ENCODE measurements around the gene MYO5B. TPM values are rescaled to one million over a fixed set of nuclear protein-coding genes. Genes with fewer than 3 reads are reported as not detected.

The MYO5B gene
- total and polyA plus RNA-seq, 2 of the 4 experiments (the other 2 are of a cell fraction) = 0.24 to 0.54 TPM

- H3K4ac ChIP-seq (ENCODE audit: low read depth, low read length) = no peak overlapping the region
- BruUV-seq (replicated peaks) = no TSS peak
- H3K9me3 ChIP-seq (ENCODE audit: control insufficient read depth, insufficient read depth, low read length) = no peaks in the 10 kb centered on the region
- no peak overlapping the region for H3K18ac ChIP-seq (ENCODE audit: low read depth, low read length)
- ChIA-PET POLR2A (ENCODE audit: unreplicated experiment) (no interaction called here), CTCF (no interaction called here)
- H3K4me2 ChIP-seq (ENCODE audit: low read depth, low read length) = no peak overlapping the region
- H3K4me1 ChIP-seq (ENCODE audit: control insufficient read depth, insufficient read depth, low read length) = no peaks in the 10 kb centered on the region
- dilution Hi-C loops (cut with HindIII; ENCODE audit: low sequenced_read_pairs, unreplicated experiment) (no loop called here), in situ Hi-C loops (cut with MboI; ENCODE audit: low sequenced_read_pairs) (no loop called here), intact Hi-C loops (cut with micrococcal nuclease) (no loop called here)
- H2BK5ac ChIP-seq (ENCODE audit: low read depth, low read length, poor library complexity, severe bottlenecking) = no peak overlapping the region
- DNase-seq (no peak), ATAC-seq (ENCODE audit: low read depth) (no peak)
- H3K4me3 ChIP-seq (ENCODE audit: insufficient read depth, low read depth, low read length) = no peak overlapping the region
- H3K9me1 ChIP-seq (ENCODE audit: insufficient read depth, low read length) = no peaks in the 10 kb centered on the region
- no CpG with 5 or more reads among the region's 10 CpGs for WGBS, 2 experiments (ENCODE audit: extremely low coverage in 2 of 2, insufficient read length in 1 of 2)
- no peak overlapping the region for H4K8ac ChIP-seq (ENCODE audit: low read depth in 2 of 2, low read length in 2 of 2)
- no peak overlapping the region for H2AK5ac ChIP-seq (ENCODE audit: low read depth, low read length)
- H2BK20ac ChIP-seq (ENCODE audit: low read depth, low read length) = no peak overlapping the region
- no peak overlapping the region for H2BK15ac ChIP-seq (ENCODE audit: low read depth, low read length)
- no peak overlapping the region for H2BK120ac ChIP-seq (ENCODE audit: low read depth, low read length)
- no peak for TF ChIP-seq CHD1 (IDR thresholded peaks at IDR 0.05; ENCODE audit: low read depth, low read length)
- no peak for TF ChIP-seq MXI1 (IDR thresholded peaks at IDR 0.05; ENCODE audit: borderline replicate concordance, low read depth, low read length)
- no peak for TF ChIP-seq FOS (IDR thresholded peaks at IDR 0.05; ENCODE audit: low read depth, low read length)
- TF ChIP-seq RFX5 (IDR thresholded peaks at IDR 0.05; ENCODE audit: low read depth, low read length) = no peak
- TF ChIP-seq, protein P1, sequence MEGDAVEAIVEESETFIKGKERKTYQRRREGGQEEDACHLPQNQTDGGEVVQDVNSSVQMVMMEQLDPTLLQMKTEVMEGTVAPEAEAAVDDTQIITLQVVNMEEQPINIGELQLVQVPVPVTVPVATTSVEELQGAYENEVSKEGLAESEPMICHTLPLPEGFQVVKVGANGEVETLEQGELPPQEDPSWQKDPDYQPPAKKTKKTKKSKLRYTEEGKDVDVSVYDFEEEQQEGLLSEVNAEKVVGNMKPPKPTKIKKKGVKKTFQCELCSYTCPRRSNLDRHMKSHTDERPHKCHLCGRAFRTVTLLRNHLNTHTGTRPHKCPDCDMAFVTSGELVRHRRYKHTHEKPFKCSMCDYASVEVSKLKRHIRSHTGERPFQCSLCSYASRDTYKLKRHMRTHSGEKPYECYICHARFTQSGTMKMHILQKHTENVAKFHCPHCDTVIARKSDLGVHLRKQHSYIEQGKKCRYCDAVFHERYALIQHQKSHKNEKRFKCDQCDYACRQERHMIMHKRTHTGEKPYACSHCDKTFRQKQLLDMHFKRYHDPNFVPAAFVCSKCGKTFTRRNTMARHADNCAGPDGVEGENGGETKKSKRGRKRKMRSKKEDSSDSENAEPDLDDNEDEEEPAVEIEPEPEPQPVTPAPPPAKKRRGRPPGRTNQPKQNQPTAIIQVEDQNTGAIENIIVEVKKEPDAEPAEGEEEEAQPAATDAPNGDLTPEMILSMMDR (conservative IDR thresholded peaks at IDR 0.05; ENCODE audit: low read depth, low read length) = no peak
- no peak for TF ChIP-seq CEBPB (IDR thresholded peaks at IDR 0.05; ENCODE audit: low read depth, low read length)
- no peak for TF ChIP-seq RCOR1 (IDR thresholded peaks at IDR 0.05; ENCODE audit: insufficient replicate concordance, low read length)
- no peak for TF ChIP-seq MAZ (IDR thresholded peaks at IDR 0.05; ENCODE audit: borderline replicate concordance, low read depth, low read length)
- no peak overlapping the region for H2AFZ ChIP-seq (replicated peaks; ENCODE audit: low read length, poor library complexity)
- H3K9ac ChIP-seq (ENCODE audit: low read depth, low read length) = no peak overlapping the region
- no peaks in the 10 kb centered on the region for H3K36me3 ChIP-seq (ENCODE audit: control insufficient read depth, insufficient read depth, low read length)
- no peak overlapping the region for H4K91ac ChIP-seq (ENCODE audit: insufficient read depth, low read depth, low read length)
- H3K23ac ChIP-seq (ENCODE audit: low read depth, low read length) = no peak overlapping the region
- H4K20me1 ChIP-seq (ENCODE audit: insufficient read depth, low read length) = no peaks in the 10 kb centered on the region
- no peaks in the 10 kb centered on the region for H3K79me1 ChIP-seq (ENCODE audit: low read depth in 1 of 2, low read length in 2 of 2)
- no peak overlapping the region for H3K27ac ChIP-seq (ENCODE audit: insufficient read depth, low read length)
- H3K56ac ChIP-seq (ENCODE audit: extremely low read depth, insufficient read depth, low read length) = no peak overlapping the region
- peaks cover 1% of the 10 kb centered on the region for H3K27me3 ChIP-seq (ENCODE audit: control insufficient read depth, insufficient read depth, low read length)
- no peak overlapping the region for H4K5ac ChIP-seq (ENCODE audit: low read depth, low read length)
- H2AK9ac ChIP-seq (replicated peaks; ENCODE audit: low read depth, low read length, poor library complexity) = no peak overlapping the region
- no peak overlapping the region for H3K14ac ChIP-seq (replicated peaks; ENCODE audit: low read depth, low read length)
These were observed 307.8 kb downstream of the MYO5B start for GRCh38 chr18:49886891-49887764.

Measured in IMR-90 (cell line).